Kidney (tissue), 14 donors: ENCODE data around the gene BSN. TPM values are rescaled to one million over a fixed set of nuclear protein-coding genes. Genes with fewer than 3 reads are reported as not detected.

Experiments used
- DNase-seq, 5 donors: peaks; one replicate each; pipeline ENCODE4 v3.0.0-alpha.2; 2013 to 2020
- FAIRE-seq: peaks from 2 replicates; lab custom pipeline; 2012; peaks lifted over from hg19 to GRCh38; lab: Jason Lieb, UNC
- H3K27ac ChIP-seq, 2 donors: one replicate each; pipeline ENCODE4 v1.7.0; 2013; ENCODE audit warnings: low read depth in 2 of 2, low read length in 2 of 2, inconsistent platforms in 1 of 2
- H3K27me3 ChIP-seq: one replicate; pipeline ENCODE4 v1.7.1; 2013; ENCODE audit warnings: low read length, inconsistent platforms; ENCODE audit not compliant: control insufficient read depth, insufficient read depth
- H3K36me3 ChIP-seq, 3 donors: one replicate each; pipeline versions ENCODE4 v1.7.0 to v1.7.1; 2013; ENCODE audit warnings: low read length in 3 of 3, control low read depth in 1 of 3, inconsistent platforms in 1 of 3; ENCODE audit not compliant: insufficient read depth in 3 of 3, control insufficient read depth in 2 of 3
- H3K4me1 ChIP-seq, 3 donors: one replicate each; pipeline versions ENCODE4 v1.7.0 to v1.7.1; 2013; ENCODE audit warnings: low read length in 3 of 3, inconsistent platforms in 1 of 3, low read depth in 1 of 3; ENCODE audit not compliant: control insufficient read depth in 2 of 3, insufficient read depth in 2 of 3
- H3K4me3 ChIP-seq, 3 donors: one replicate each; pipeline versions ENCODE4 v1.7.0 to v1.8.1; 2013; ENCODE audit warnings: low read length in 3 of 3, control low read depth in 1 of 3, inconsistent platforms in 1 of 3
- H3K9ac ChIP-seq, 3 donors: one replicate each; pipeline versions ENCODE4 v1.7.0 to v1.7.1; 2013; ENCODE audit warnings: low read length in 3 of 3, control low read depth in 1 of 3, inconsistent platforms in 1 of 3
- H3K9me3 ChIP-seq, 3 donors: one replicate each; pipeline versions ENCODE4 v1.7.0 to v1.7.1; 2013; ENCODE audit warnings: low read length in 3 of 3, control low read depth in 1 of 3, inconsistent platforms in 1 of 3; ENCODE audit not compliant: control insufficient read depth in 2 of 3, insufficient read depth in 1 of 3
- CTCF ChIP-seq: IDR thresholded peaks from 3 replicates; pipeline ENCODE4 v1.5.1; 2012; ENCODE audit warnings: mild to moderate bottlenecking, moderate library complexity, borderline replicate concordance; ENCODE audit not compliant: insufficient read depth; ENCODE audit errors: extremely low read depth
- intact Hi-C: fragments of 100-400 bp; cut with DNase I; formaldehyde crosslinking; loops from one replicate; pipeline ENCODE4 v1.11.1; 2022
- polyA plus RNA-seq: library from polyadenylated mRNA; stranded (reverse); fragments of 350-450 nt; fragmentation: Illumina TruSeq; extraction: RNeasy Lipid Tissue Mini Kit (QIAGEN cat#74804); gene quantifications from one replicate; pipeline ENCODE4 v1.2.3, GENCODE V29; 2014; ENCODE audit warnings: low read depth, low replicate concordance; ENCODE audit not compliant: insufficient read depth
- total RNA-seq: library from RNA; stranded (reverse); fragmentation: NEBNext Ultra II Directional; extraction: Animal tissue kit (Norgen Biotek cat#: 25700); gene quantifications from one replicate; pipeline ENCODE4 v1.2.1, GENCODE V29; 2021
- donor health status: control.
- donor health status: control.
- donor health status: control.
- donor health status: control.
- donor health status: control.
- donor health status: DM: yes; HTN: yes; CAD: no.
- donor health status: Normal renal cell carcinoma (clear cell type).

BSN gene
- total and polyA plus RNA-seq, 2 donors from 2014 or later: 0.11 to 1.3 TPM

GRCh38 chr3:49563040-49563578 lies 8.8 kb downstream of the BSN start:
- FAIRE-seq (no peak), DNase-seq (no peak)
- H3K9me3 ChIP-seq: no peaks in the 10 kb centered on the region
- no peaks in the 10 kb centered on the region for H3K4me1 ChIP-seq
- no peak overlapping the region for H3K4me3 ChIP-seq
- no peak overlapping the region for H3K9ac ChIP-seq
- no peaks in the 10 kb centered on the region for H3K27me3 ChIP-seq
- TF ChIP-seq CTCF: no peak
- H3K27ac ChIP-seq: no peak overlapping the region
- H3K36me3 ChIP-seq: no peaks in the 10 kb centered on the region
- intact Hi-C loops: no loop called here

GRCh38 chr3:49563766-49564165 lies 9.5 kb downstream of the BSN start:
- Histone ChIP-seq H3K9ac (no peak overlapping the region), H3K9me3 (no peaks in the 10 kb centered on the region), H3K36me3 (no peaks in the 10 kb centered on the region), H3K27me3 (no peaks in the 10 kb centered on the region), H3K4me3 (no peak overlapping the region), H3K4me1 (no peaks in the 10 kb centered on the region), H3K27ac (no peak overlapping the region)
- no peak for TF ChIP-seq CTCF
- DNase-seq (no peak), FAIRE-seq (no peak)
- intact Hi-C loops: no loop called here

- TF ChIP-seq CTCF: no peak
- DNase-seq: no peak
- intact Hi-C loops: no loop called here
- H3K27me3 ChIP-seq: no peaks in the 10 kb centered on the region
- no peak overlapping the region for H3K27ac ChIP-seq
- no peak for FAIRE-seq
- H3K9ac ChIP-seq: no peak overlapping the region
- H3K36me3 ChIP-seq: no peaks in the 10 kb centered on the region
- H3K4me1 ChIP-seq: no peaks in the 10 kb centered on the region
- H3K4me3 ChIP-seq: no peak overlapping the region
- H3K9me3 ChIP-seq: no peaks in the 10 kb centered on the region
Measured at GRCh38 chr3:49566312-49566711, 12.0 kb downstream of the BSN start.

GRCh38 chr3:49567406-49567805 lies 13.1 kb downstream of the BSN start:
- DNase-seq (no peak), FAIRE-seq (no peak)
- intact Hi-C loops: no loop called here
- Histone ChIP-seq H3K27me3 (no peaks in the 10 kb centered on the region), H3K4me1 (no peaks in the 10 kb centered on the region), H3K9me3 (no peaks in the 10 kb centered on the region), H3K36me3 (no peaks in the 10 kb centered on the region), H3K27ac (no peak overlapping the region), H3K4me3 (no peak overlapping the region), H3K9ac (no peak overlapping the region)
- no peak for TF ChIP-seq CTCF
